ENCODE measurements around the gene NF2.

The NF2 gene

DNA sequence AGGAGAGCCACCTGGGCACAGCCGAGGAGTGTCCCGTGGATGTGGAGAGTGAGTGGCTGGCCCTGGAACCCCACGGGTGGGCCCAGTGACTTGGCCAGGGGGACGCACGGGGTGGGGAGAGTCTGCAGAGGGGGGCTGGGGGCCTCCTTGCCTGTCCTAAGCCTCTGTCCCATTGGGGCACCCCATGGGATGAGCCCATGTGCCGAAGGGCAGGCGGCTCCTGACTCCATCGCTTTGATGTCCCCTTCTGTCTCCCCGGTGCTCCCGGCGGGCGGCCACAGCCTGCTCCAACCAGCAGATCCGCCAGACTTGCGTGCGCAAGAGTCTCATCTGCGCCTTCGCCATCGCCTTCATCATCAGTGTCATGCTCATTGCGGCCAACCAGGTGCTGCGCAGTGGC lies 125.7 kb downstream of the NF2 start:
- Histone ChIP-seq H3K36me3 (ENCODE audit: insufficient read depth) (no peaks in the 10 kb centered on the region), H3K27ac (no peak overlapping the region), H3K4me2 (no peak overlapping the region), H3K4me3 (IDR thresholded peaks at IDR 0.05; ENCODE audit: insufficient read depth, low read depth, low read length) (no peak overlapping the region), H3K79me2 (ENCODE audit: insufficient read depth, low read depth) (no peaks in the 10 kb centered on the region), H3K27me3 (ENCODE audit: insufficient read depth, low read depth) (peaks cover 3% of the 10 kb centered on the region; the same call in 1 of the 2 replicates), H2AFZ (ENCODE audit: low read depth) (no peak overlapping the region), H3K9ac (no peak overlapping the region), H3K4me1 (ENCODE audit: low read depth, poor library complexity, severe bottlenecking) (no peaks in the 10 kb centered on the region), H4K20me1 (ENCODE audit: insufficient read depth) (no peaks in the 10 kb centered on the region)
- TF ChIP-seq, protein P1, sequence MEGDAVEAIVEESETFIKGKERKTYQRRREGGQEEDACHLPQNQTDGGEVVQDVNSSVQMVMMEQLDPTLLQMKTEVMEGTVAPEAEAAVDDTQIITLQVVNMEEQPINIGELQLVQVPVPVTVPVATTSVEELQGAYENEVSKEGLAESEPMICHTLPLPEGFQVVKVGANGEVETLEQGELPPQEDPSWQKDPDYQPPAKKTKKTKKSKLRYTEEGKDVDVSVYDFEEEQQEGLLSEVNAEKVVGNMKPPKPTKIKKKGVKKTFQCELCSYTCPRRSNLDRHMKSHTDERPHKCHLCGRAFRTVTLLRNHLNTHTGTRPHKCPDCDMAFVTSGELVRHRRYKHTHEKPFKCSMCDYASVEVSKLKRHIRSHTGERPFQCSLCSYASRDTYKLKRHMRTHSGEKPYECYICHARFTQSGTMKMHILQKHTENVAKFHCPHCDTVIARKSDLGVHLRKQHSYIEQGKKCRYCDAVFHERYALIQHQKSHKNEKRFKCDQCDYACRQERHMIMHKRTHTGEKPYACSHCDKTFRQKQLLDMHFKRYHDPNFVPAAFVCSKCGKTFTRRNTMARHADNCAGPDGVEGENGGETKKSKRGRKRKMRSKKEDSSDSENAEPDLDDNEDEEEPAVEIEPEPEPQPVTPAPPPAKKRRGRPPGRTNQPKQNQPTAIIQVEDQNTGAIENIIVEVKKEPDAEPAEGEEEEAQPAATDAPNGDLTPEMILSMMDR (conservative IDR thresholded peaks at IDR 0.05; ENCODE audit: low read depth, low read length), result no peak

DNA sequence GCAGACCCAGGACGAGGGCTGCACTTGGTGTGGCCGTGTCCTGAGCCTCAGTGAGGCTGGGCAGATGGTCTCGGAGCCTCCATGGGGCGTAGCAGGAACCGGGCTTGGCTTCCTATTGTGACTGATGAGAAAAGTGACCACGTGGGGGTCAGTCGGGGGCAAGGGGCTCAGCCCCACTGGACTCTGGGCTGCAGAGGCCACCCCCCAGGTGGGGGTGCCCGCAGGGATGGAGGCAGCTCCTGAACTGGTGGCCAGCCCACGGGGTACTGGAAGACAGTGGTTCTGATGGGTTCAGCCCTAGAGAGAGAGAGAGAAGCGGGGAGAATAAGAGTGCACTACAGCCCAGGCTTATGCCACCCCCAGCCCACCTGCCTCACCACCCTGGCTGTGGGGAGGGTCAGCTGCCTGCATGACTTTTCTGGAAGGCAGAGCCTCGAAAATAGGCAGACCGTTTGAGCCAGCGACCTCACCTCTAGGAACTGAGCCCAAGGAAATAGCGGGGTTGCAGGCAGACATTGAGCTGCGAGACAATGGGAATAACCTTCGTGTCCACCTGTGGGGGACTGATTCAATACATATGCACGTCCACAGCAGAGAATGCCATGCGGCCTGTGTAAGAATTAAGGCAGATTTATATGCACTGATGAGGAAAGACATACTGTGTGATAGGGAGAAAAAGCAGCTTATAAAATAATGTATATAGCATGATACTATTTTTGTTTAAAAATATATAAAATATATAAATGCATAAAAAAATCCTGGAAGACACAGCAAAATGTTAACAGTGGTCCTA lies 127.8 kb downstream of the NF2 start:
- H2AFZ ChIP-seq (ENCODE audit: low read depth), result no peak overlapping the region
- H3K79me2 ChIP-seq (ENCODE audit: insufficient read depth, low read depth), result no peaks in the 10 kb centered on the region
- no peak overlapping the region for H3K27ac ChIP-seq
- H4K20me1 ChIP-seq (ENCODE audit: insufficient read depth), result no peaks in the 10 kb centered on the region
- H3K4me3 ChIP-seq (IDR thresholded peaks at IDR 0.05; ENCODE audit: insufficient read depth, low read depth, low read length), result no peak overlapping the region
- H3K9ac ChIP-seq, result no peak overlapping the region
- H3K36me3 ChIP-seq (ENCODE audit: insufficient read depth), result no peaks in the 10 kb centered on the region
- no peaks in the 10 kb centered on the region for H3K4me1 ChIP-seq (ENCODE audit: low read depth, poor library complexity, severe bottlenecking)
- TF ChIP-seq, protein P1 (conservative IDR thresholded peaks at IDR 0.05; ENCODE audit: low read depth, low read length), result no peak
- no peak overlapping the region for H3K4me2 ChIP-seq
- no peaks in the 10 kb centered on the region; the same call in 1 of the 2 replicates for H3K27me3 ChIP-seq (ENCODE audit: insufficient read depth, low read depth)

DNA sequence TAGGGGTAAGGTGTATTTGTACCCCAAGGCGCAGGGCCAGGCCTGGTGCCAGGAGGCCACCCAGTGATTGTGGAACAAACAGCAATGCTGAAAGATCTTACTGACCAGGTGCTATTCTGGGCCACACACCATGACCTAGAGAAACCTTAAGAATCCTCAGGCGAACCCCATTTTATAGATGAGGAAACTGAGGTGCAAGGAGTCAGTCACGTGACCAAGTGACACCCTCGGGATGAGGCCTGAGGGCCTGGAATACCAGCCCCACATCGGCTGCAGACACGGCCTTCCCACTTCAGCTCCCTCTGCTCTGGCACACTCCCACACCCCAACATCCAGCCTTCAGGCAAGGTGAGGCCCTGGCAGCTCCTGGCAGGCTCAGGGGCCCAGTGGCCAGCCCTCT lies 129.4 kb downstream of the NF2 start:
- H3K27me3 ChIP-seq (ENCODE audit: insufficient read depth, low read depth), result no peaks in the 10 kb centered on the region
- H2AFZ ChIP-seq (ENCODE audit: low read depth), result no peak overlapping the region
- no peaks in the 10 kb centered on the region for H3K4me1 ChIP-seq (ENCODE audit: low read depth, poor library complexity, severe bottlenecking)
- no peak overlapping the region for H3K27ac ChIP-seq
- H3K9ac ChIP-seq, result no peak overlapping the region
- TF ChIP-seq, protein P1 (conservative IDR thresholded peaks at IDR 0.05; ENCODE audit: low read depth, low read length), result no peak
- no peaks in the 10 kb centered on the region for H3K79me2 ChIP-seq (ENCODE audit: insufficient read depth, low read depth)
- H3K36me3 ChIP-seq (ENCODE audit: insufficient read depth), result no peaks in the 10 kb centered on the region
- H4K20me1 ChIP-seq (ENCODE audit: insufficient read depth), result no peaks in the 10 kb centered on the region
- no peak overlapping the region for H3K4me3 ChIP-seq (IDR thresholded peaks at IDR 0.05; ENCODE audit: insufficient read depth, low read depth, low read length)
- no peak overlapping the region for H3K4me2 ChIP-seq

DNA sequence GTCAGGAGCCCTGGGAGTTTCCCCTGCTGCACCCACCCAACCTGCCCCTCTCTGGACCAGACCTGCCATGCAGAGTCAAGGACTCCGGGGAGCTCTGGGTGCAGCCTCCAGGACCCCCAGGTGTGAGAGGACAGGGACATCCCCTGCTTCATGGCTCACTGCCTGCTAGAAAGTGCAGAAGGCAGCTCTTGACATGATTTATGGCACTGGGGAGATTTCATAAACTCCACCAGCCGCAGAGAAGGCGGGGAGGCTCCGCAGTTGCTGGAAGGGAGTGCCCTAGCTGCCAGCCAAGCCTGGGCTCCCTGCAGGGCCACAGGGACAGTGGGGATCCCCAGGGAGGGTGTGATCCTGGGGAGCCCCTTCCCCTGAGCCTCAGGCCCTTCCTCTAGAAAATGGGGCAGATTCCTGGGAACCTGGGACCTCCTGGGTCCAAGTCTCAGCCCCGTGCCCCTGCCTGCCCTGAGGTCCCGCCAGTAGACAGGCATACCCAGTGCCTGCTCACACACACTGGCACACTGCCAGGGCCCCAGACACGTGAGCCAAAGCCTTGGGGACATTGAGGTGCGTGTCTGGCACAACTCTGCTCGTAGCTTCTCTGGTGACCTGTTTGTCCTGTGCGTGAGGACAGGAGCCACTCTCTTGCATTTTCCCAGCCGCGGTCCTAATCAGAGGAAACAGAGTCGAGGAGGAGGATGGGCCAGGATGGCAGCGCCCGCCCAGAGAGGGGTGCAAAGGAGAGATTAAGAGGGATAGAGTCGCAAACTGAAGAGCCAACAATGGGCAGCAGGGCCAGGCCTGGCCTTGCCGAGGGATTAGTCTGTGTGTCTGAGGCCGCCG lies 130.1 kb downstream of the NF2 start:
- Histone ChIP-seq H3K27me3 (ENCODE audit: insufficient read depth, low read depth) (no peaks in the 10 kb centered on the region), H3K4me2 (no peak overlapping the region), H3K4me1 (ENCODE audit: low read depth, poor library complexity, severe bottlenecking) (no peaks in the 10 kb centered on the region), H4K20me1 (ENCODE audit: insufficient read depth) (no peaks in the 10 kb centered on the region), H3K27ac (no peak overlapping the region), H3K79me2 (ENCODE audit: insufficient read depth, low read depth) (no peaks in the 10 kb centered on the region), H2AFZ (ENCODE audit: low read depth) (no peak overlapping the region), H3K9ac (no peak overlapping the region), H3K36me3 (ENCODE audit: insufficient read depth) (no peaks in the 10 kb centered on the region), H3K4me3 (IDR thresholded peaks at IDR 0.05; ENCODE audit: insufficient read depth, low read depth, low read length) (no peak overlapping the region)
- TF ChIP-seq, protein P1 (conservative IDR thresholded peaks at IDR 0.05; ENCODE audit: low read depth, low read length), result no peak

Data from KMS-11 (cell line).